Measurements from ENCODE around the gene PLAC8. TPM values are rescaled to one million over a fixed set of nuclear protein-coding genes. Genes with fewer than 3 reads are reported as not detected.
"Not testable (repeated sequence)": the region's sequence is repeated elsewhere in the genome, so short reads cannot be mapped to it uniquely, and the experiment has no call there.

PLAC8 gene
- total RNA-seq, 1 donor from 2014 or later, result not detected

DNA sequence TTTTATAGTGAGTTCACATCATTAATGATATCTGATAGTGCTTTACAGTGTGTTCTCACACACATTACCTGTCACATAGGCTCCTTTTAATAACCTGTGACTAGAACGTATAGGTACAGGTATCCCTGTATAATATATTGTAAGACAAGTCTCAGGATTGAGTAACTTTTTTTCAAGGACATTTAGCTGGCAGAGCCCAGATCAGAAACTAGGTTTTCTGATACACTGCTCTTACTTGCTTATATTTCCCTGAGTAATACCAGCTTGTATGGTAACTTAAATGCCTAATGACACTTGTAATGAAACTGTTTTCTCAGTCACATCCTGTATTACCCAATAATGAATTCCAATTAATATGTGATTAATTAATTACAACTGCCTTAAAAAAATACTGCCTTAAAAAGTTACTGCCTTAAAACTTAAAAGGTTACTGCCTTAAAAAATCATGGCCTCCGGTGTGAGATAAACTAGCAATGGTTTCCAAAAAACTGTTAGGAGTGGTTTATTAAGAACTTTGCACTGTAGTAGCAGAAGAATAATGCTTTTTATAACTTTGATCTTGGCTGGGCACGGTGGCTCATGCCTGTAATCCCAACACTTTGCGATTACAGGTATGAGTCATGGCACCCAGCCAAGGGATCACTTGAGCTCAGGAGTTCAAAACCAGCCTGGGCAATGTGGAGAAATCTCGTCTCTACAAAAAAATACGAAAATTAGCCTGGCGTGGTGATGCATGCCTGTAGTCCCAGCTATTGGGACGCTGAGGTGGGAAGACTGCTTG, 67.6 kb downstream of the PLAC8 start:
- TF ChIP-seq, protein P1, sequence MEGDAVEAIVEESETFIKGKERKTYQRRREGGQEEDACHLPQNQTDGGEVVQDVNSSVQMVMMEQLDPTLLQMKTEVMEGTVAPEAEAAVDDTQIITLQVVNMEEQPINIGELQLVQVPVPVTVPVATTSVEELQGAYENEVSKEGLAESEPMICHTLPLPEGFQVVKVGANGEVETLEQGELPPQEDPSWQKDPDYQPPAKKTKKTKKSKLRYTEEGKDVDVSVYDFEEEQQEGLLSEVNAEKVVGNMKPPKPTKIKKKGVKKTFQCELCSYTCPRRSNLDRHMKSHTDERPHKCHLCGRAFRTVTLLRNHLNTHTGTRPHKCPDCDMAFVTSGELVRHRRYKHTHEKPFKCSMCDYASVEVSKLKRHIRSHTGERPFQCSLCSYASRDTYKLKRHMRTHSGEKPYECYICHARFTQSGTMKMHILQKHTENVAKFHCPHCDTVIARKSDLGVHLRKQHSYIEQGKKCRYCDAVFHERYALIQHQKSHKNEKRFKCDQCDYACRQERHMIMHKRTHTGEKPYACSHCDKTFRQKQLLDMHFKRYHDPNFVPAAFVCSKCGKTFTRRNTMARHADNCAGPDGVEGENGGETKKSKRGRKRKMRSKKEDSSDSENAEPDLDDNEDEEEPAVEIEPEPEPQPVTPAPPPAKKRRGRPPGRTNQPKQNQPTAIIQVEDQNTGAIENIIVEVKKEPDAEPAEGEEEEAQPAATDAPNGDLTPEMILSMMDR (IDR thresholded peaks at IDR 0.05; ENCODE audit: unreplicated experiment), result no peak
- H3K27ac Mint-ChIP-seq (ENCODE audit: unreplicated experiment), result no peak overlapping the region
- no peak overlapping the region for H3K4me3 Mint-ChIP-seq (ENCODE audit: unreplicated experiment)
- DNase-seq (ENCODE audit: low spot score), result no peak
- no peaks in the 10 kb centered on the region for H3K9me3 Mint-ChIP-seq (ENCODE audit: unreplicated experiment)
- H3K36me3 Mint-ChIP-seq (ENCODE audit: low read depth, unreplicated experiment), result peaks cover 16% of the 10 kb centered on the region
- no peaks in the 10 kb centered on the region for H3K4me1 Mint-ChIP-seq (ENCODE audit: unreplicated experiment)
- H3K27me3 Mint-ChIP-seq (ENCODE audit: unreplicated experiment), result peaks cover 3% of the 10 kb centered on the region

DNA sequence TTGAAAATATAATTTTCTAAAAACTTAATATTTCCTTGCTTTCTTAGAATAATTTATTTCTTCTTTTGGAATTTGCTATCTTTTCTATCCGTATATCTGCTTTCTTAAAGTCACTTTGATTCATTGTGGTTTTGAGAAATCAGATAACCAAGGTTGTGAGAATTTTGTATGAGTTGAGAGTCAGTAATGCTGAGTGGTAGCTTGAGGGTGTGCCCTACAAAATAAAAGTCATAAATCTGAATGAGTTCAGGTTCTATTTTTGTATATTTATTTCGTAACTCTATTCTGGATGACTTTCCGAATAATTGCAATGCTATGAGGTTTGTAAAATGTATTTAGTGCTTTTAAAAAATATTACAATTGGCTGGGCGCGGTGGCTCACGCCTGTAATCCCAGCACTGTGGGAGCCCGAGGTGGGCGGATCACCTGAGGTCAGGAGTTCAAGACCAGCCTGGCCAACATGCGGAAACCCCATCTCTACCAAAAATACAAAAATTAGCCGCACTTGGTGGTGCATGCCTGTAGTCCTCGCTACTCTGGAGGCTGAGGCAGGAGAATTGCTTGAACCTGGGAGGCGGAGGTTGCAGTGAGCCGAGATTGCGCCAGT, 70.6 kb downstream of the PLAC8 start:
- H3K27ac Mint-ChIP-seq (ENCODE audit: unreplicated experiment), result no peak overlapping the region
- TF ChIP-seq, protein P1 (IDR thresholded peaks at IDR 0.05; ENCODE audit: unreplicated experiment), result no peak
- H3K27me3 Mint-ChIP-seq (ENCODE audit: unreplicated experiment), result no peaks in the 10 kb centered on the region
- H3K9me3 Mint-ChIP-seq (ENCODE audit: unreplicated experiment), result no peaks in the 10 kb centered on the region
- no peaks in the 10 kb centered on the region for H3K36me3 Mint-ChIP-seq (ENCODE audit: low read depth, unreplicated experiment)
- DNase-seq (ENCODE audit: low spot score), result no peak
- no peak overlapping the region for H3K4me3 Mint-ChIP-seq (ENCODE audit: unreplicated experiment)
- no peaks in the 10 kb centered on the region for H3K4me1 Mint-ChIP-seq (ENCODE audit: unreplicated experiment)

- not testable (repeated sequence) for H3K4me3 Mint-ChIP-seq (ENCODE audit: unreplicated experiment); DNase-seq (ENCODE audit: low spot score)
These were observed 71.4 kb downstream of the PLAC8 start for GRCh38 chr4:83043157-83043556.

DNA sequence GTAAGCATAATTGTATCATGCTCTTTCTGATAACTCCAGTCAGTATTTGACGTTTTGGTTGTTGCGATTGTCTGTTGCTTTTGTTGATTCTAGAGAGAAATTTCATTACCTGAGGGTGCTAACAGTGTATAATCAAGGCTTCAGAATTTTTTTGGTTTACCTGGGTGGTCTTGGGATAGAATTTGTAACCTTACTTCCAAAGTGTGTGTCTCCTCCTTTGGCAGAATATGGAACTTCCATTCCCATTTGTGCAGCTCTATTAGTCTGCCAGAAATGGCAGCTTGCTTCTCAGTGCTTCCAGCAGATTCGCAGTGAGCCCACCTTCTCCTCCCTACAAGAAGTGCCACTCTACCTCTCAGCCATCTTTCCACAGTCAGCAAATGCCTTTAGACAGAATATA, 74.3 kb downstream of the PLAC8 start:
- no peak overlapping the region for H3K27ac Mint-ChIP-seq (ENCODE audit: unreplicated experiment)
- peaks cover 4% of the 10 kb centered on the region for H3K4me1 Mint-ChIP-seq (ENCODE audit: unreplicated experiment)

More at GRCh38 chr4:83043157-83043556, 71.4 kb downstream of the PLAC8 start:
- not testable (repeated sequence) for H3K4me1 Mint-ChIP-seq (ENCODE audit: unreplicated experiment); H3K36me3 Mint-ChIP-seq (ENCODE audit: low read depth, unreplicated experiment); H3K27ac Mint-ChIP-seq (ENCODE audit: unreplicated experiment); H3K9me3 Mint-ChIP-seq (ENCODE audit: unreplicated experiment); H3K27me3 Mint-ChIP-seq (ENCODE audit: unreplicated experiment)

More for the DNA sequence above, 74.3 kb downstream of the PLAC8 start:
- no peaks in the 10 kb centered on the region for H3K36me3 Mint-ChIP-seq (ENCODE audit: low read depth, unreplicated experiment)
- DNase-seq (ENCODE audit: low spot score), result no peak
- TF ChIP-seq, protein P1 (IDR thresholded peaks at IDR 0.05; ENCODE audit: unreplicated experiment), result peak; percentile 32
- peaks cover 2% of the 10 kb centered on the region for H3K27me3 Mint-ChIP-seq (ENCODE audit: unreplicated experiment)
- no peak overlapping the region for H3K4me3 Mint-ChIP-seq (ENCODE audit: unreplicated experiment)
- H3K9me3 Mint-ChIP-seq (ENCODE audit: unreplicated experiment), result no peaks in the 10 kb centered on the region

Other genes starting within 250 kb of the PLAC8 start
- gene SEC31A, start 223.6 kb downstream of the PLAC8 start, total RNA-seq (ENCODE audit: unreplicated experiment), result 172 TPM
- 5.1 TPM for gene THAP9, start 214.0 kb downstream of the PLAC8 start, total RNA-seq (ENCODE audit: unreplicated experiment)
- gene LIN54, start 103.9 kb downstream of the PLAC8 start, total RNA-seq (ENCODE audit: unreplicated experiment), result 10.9 TPM
- gene COPS4, start 79.5 kb downstream of the PLAC8 start, total RNA-seq (ENCODE audit: unreplicated experiment), result 32.2 TPM
- gene COQ2, start 170.1 kb upstream of the PLAC8 start, total RNA-seq (ENCODE audit: unreplicated experiment), result 14.1 TPM
- 41.0 TPM for gene HPSE, start 220.1 kb upstream of the PLAC8 start, total RNA-seq (ENCODE audit: unreplicated experiment)